Activated CD8-positive, alpha-beta memory T cell treated with anti-CD3 and anti-CD28 coated beads for 48 hours (primary cell): ENCODE measurements around the gene PATJ.

Source experiments
- DNase-seq, 3 experiments: peaks; one replicate each; pipeline ENCODE4 v3.0.0-alpha.2; 2020; ENCODE audit warnings: low read depth in 2 of 3, low spot score in 2 of 3

PATJ gene

DNA sequence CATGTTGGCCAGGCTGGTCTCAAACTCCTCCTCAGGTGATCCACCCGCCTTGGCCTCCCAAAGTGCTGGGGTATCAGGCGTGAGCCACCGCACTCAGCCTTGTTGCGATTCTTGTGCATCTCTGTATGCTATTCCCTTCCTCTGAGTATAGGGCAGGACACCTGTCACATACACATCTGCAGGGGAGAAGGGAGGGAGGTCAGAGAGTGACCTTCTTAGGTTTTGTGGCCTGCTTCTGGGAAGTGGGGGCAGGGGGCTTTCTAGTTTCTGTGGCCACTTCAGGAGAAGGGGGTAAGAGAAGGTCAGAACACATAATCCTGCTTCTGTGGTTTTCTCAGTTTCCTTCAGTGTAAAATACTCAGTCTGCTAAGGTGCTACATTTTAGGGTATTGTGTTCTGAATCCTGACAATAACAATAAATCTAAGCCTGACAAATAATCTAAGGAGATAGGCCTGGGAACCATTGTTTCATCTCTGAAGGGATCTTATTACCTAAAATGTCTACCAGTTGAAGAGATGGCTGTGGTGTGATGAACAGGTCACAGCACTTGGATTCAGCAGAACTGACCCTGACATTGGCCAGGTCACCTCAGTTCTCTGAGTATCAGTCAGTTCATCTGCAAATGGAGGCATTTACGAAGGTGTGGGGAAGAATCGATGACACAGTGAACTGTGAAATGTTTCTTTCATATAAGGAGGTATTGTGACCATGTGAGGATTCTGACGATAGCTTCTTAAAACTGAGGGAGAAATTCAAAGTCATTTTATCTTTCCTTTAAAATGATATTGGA is 239.8 kb downstream of the PATJ start:
- no peak for DNase-seq

DNA sequence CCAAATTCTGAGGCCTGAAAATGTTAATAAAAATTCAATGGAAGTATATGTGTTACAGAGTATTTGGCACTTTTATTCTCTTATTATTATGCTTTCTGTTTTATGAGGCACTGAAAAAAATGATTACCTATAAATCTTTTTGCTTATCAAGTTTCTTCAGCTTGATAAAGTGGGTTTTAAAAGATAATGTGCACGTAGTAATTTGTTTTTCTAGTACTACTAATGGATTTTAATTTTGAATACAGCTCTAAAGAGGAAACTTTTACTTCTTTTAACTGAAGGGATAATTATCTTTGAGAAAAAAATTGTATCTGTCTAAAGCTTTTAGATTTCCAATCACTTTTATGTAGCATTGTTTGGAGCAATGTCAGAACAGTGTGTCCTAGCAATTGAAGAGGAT is 241.0 kb downstream of the PATJ start:
- no peak for DNase-seq

DNA sequence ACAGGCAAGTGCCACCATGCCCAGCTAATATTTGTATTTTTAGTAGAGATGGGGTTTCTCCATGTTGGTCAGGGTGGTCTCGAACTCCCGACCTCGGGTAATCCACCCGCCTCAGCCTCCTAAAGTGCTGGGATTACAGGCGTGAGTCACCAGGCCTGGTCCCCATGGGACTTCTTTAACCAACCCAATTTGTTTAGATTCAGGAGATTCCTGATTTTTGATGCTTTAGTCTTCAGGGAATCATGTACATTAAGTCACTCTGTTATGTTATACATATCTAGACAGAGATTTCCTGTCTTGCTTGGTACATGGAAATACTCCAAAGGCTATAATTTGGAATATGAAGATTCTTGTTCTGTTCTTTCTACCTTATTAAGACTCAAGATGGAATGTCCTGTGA is 250.0 kb downstream of the PATJ start:
- no peak for DNase-seq

DNA sequence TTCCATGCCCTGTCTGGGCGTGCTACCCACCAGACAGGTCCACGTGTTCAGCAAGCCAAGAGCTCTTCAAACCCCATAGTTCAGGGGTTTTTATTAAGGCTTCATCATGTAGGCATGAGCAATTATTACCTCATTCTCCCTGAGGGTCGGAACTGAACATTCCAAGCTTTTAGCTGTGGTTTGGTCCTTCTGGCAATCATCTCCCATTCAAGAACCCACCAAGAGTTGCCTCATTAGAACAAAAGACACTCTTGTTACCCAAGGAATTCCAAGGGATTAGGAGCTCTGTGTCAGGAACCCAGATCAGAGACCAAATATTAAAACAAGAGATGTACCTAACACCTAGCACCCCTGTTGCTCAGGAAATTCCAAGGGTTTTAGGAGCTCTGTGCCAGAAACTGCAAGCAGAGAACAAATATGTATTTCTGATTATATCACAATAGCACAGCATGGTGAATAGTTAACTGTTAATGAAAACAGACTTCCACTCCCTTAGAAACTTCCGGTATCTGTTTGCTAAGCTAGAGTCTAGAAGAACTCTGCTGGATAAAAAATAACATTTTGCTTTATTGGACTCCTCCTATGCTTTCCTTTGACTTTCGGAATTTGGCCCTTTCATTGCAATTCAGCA is 251.2 kb downstream of the PATJ start:
- DNase-seq, result no peak

DNA sequence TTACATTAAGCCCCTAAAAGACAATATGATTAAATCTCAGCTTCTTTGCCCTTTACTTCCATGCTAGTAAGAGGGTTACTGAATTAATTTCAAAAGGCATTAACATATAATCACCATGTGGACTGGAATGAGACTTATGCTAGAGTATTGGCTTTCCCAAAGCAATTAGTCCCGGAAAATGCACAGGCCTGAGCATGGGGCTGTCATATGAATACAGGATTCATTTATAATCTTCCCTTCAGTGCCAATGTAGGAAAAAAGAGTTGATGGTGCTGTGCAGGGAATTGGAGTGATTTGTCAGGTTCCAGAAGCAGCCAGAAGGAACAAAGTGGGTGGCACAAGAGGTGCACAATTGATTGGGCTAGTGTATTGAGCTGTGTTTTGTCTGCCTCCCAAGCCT is 253.4 kb downstream of the PATJ start:
- DNase-seq, result no peak

DNA sequence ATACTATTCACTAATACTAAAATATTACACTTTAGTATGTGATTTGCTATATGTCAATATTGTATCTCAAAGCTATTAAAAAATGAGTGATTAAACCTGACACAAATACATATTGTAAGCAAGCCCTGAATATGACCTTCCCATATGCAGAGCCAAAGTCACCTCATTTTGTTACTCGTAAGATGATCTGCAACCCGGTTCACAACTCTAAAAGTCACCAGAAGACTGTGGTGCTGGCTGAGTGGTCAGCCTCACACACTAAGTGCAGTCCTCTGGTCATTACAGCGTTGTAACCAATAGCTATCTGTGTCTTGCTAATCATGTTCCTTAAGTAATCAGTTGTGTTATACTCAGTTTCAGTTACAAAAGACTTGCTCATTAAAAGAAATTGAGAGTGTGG is 254.8 kb downstream of the PATJ start:
- no peak for DNase-seq

DNA sequence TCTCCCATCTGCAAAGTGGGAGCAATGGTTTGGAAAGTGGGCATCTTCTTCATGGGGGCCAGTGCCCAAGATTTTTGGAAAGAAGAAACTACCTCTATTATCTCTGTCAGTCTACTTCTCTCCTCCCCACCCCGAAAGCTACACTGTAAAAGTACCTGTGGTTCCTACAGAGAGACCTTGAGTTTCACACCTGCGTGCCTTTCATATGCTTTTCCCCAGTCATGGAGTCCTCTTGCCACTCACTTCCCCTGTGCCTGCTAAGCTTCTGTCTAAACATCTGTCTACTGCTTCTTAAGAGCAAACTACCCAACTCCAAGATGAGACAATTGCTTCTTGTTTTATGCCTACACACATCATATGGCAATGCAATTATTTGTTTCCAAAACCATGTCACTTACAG is 261.5 kb downstream of the PATJ start:
- DNase-seq, result no peak

DNA sequence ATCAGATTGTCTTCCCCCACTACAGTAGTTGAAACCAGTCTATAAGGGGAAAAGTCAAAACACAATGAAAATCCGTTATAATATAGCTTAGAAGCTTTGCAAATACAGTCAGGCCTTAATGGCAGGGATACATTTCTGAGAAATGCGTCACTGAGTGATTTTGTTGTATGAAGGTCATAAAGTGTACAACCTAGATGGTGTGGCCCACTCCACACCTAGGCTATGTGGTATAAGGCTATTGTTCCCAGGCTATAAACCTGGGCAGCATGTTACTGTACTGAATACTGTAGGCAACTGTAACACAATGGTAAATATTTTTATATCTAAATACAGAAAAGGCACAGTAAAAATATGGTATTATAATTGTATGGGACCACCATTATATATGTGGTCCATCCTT is 264.4 kb downstream of the PATJ start:
- DNase-seq, result no peak

DNA sequence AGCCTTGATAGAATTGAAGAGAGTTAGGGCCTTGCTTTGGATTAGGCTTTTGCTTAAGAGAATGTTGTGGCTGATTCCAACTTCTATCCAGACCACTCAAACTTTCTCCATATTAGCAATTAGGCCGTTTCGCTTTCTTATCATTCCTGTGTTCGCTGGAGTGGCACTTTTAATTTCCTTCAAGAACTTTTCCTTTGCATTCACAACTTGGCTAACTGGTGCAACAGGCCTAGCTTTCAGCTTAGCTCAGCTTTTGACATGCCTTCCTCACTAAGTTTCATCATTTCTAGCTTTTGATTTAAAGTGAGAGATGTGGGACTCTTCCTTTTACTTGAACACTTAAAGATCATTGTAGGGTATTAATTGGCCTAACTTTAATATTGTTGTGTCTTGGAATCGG is 268.7 kb downstream of the PATJ start:
- no peak for DNase-seq

DNA sequence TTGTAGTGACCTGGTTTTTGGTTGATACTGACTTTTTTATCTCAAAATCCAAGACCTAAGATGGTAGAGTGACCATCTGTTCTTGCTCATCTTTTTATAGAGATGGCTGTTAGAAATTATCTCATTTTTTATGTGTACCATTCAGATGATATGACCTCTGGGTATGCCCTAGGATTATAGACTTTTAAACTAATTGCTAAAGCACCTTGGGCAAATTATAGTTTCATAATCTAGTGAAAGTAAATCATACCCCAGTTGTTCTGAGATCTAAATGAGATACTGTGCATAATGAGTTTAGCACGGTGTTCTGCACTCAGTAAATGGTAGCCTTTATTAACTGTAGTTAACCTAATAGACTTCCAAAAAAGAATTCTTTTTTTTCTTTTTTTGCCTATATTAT is 269.8 kb downstream of the PATJ start:
- no peak for DNase-seq

DNA sequence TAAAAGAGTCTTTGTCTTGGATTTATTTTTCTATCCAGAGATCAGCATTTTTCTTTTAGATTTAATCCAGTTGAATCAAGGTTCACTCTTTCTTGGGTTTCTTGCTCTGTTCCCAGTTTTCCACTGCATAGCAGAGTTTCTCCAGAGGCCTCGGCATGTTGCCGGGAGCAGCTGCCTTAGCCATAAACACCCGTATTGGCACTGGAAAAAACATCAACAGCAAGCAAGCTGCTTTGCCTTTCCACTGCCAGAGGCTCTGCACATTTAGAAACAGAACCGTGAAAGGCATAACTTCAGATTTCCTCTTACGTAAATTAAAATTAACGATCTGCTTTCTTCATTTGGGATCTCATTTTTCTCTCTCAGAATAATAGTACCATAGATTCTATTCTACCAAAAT is 270.6 kb downstream of the PATJ start:
- no peak for DNase-seq

DNA sequence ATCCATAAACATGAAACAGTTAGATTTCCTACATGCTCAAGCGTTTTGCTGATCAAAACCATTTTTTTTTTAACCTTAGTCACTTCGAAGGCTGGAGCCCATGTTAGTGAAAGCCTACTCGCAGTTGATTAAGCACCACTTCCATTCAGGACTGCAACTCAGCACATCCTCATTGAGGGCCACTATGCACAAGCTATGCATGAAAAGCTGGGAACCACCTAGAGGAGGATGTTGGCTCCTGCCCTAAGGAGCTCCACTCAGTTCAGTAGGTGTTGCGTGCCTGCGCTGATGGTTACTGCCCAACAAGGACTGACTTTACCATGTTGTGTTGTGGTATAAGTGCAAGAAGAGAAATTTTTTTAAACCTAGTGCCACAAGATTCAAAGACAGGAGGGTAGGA is 271.0 kb downstream of the PATJ start:
- no peak for DNase-seq

DNA sequence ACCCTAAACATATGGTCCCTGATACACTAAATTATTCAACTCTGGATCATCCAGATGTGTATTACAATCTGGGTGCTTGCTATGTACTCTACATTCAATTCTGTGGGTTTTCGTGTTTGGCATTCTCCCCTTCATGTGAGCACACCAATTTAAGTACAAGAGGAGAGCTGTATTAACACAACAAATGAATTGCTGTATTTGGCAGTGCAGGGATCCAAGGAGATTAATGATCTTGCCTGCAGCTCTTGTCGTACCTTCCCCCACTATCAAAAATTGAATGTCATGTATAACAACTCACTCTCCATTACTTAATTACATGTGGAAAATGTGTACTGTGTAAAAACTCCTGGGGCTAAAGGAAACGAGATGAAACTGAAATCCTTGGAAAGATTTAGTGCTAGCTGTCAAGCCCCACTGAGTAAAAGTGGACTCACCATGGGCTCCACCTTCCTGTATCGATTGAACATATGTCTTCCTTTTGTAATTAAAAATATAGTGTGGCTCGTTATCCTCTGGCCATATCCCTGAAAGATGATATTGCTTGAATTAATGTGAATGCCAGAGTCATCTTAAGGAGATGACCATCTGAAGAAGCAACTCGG is 280.2 kb downstream of the PATJ start:
- DNase-seq, result no peak

DNA sequence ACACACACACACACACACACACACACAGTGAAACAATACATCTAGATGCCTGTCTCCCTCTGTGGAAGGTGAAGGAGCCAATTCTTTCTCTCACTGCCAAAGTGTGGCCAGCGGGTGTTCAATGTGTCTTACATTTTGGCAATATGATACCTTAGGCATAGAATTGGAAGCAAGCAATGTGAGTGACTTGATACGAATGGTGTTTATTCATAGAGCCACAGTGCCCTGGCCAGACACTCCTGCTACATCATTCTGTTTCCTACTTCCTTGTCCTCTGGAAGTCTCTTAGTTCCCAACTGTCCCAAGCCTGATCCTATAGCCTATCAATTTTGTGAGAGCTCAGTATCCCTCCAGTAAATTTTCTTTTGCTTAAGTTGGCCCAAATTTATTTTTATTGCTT is 282.4 kb downstream of the PATJ start:
- no peak for DNase-seq

DNA sequence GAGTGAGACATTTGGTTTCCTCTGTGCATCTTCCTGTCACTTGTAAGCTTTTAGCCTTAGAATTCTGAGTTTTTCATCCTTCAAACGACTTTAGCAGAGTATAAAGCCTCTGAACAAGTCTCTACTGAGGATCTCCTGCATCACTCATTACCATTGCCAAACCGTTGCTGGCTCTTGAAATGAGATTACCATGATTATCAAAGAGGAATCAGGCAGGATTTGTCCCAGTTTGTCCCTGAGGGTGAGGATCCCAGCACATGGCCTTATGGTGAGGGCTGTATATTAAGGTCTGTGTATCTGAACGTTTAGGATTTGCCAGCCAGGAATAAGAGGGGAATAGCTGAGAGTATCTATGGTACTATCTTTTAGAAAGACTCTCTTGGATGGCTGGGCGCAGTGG is 282.9 kb downstream of the PATJ start:
- DNase-seq, result no peak

DNA sequence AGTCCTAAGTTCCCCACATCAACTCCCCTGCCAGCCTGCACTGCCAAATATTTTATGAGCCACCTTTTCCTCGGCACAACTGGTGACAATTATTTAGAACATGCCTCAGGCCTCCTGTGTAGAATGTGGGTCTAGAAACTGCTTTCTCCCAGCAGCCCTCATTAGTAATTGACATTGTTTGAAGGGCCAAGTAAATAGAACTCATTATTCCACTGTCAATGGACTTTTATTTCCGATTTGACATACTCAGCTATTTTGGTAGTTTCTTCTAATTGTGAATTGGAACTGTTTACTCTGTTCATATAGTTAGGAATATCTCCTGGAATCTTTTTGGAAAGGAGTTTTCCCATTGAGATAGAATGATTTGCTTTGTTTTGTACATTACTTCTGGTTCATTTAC is 283.6 kb downstream of the PATJ start:
- DNase-seq, result no peak

DNA sequence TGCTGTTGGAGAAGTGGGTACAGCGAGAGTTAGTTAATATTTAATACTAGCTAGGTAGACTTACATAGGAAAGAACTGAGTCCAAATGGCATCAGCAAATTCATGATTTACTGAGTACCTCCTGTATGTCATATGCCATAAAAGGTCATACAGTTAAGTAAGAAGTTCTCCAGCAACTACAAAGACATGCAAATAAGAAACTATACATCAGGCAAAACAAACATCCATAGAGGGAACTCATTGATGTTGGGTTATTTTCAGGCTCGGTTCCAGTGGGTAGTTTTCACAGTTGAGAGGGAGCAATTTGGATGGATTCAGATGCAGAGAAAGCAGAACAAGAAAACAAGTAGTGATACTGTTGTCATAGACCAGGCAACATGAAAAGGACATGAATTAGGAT is 287.4 kb downstream of the PATJ start:
- DNase-seq, result no peak

DNA sequence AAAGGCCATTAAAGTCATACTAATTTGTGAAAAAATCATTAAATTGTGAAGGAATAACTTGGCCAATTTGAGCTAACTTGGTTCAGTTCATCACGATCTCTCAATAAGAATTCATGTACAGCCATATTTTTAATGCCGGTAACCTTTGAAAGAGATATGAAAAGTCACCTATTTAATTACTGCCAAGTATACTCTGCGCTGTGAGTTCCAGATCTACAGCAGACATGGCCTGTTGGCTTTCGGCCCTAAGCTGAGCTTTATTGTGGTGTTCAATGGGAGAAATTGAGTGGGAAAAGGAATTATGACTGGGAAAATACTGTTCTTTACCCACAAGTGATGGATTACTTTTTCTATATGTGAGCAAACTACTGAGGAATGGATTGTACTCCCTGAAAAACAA is 292.5 kb downstream of the PATJ start:
- no peak for DNase-seq

DNA sequence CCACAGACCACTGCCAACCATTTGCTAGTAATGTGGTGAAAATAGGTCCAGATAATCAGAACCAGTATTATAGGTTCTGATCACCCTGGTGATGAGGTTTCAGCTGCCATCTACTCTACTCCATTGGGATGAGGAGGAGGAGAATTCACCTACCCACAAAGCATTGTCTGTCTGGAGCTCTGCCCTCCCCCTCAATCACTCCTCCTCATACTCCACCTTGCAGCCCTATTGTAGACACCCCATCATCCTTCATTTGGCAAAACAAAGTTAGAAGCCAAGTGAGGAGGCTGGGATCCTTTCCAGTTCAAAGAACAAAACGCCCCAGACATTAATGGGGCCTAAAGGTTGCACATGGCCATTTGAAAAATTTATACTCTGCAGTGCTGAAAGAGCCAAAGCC is 295.0 kb downstream of the PATJ start:
- DNase-seq, result no peak

DNA sequence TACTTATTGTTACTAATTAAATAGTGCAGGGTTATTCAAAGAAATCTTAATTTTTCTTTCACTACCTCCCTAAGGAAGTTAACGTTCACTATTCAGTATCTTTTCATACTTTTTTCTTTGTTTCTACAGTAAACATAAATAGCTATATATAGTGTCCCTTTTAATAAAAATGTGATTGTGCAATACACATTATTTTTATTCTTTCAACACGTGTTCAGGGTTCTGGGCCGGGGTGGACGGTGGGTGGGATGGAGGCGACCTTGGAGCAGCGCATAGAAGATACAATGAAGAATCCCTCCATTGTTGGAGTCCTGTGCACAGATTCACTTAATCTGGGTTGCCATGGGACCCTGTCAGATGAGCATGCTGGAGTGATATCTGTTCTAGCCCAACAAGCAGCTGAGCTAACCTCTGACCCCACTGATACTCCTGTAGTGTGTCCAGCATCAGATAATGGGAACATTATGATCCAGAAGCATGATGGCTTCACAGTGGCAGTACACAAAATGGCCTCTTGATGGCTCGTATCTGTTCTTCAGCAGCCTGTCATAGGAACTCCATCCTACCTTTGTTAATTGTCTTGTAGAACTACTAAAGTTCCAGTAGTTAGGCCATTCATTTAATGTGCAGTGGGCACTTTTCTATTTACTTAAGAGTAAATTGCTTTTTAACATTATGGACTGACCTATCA is 296.5 kb downstream of the PATJ start:
- DNase-seq, result no peak

DNA sequence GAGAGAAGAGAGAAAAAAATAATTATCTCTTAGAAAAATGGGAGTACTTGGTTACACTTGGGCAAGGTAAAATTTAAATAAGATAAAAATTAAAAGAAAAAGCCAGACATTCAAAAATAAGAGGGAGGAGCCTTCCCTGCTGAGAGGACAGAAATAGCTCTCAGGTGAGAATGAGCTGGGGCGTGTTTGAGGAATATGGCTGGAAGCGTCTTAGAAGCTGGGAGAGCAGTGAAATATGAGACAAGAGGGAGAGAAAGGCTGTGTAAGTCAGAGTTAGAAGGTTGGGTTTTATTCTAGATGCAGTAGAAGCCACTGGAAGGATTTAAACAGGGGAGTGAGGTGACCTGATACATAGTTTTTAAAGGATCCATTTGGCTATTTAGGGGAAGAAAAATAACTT is 298.2 kb downstream of the PATJ start:
- DNase-seq, result no peak

DNA sequence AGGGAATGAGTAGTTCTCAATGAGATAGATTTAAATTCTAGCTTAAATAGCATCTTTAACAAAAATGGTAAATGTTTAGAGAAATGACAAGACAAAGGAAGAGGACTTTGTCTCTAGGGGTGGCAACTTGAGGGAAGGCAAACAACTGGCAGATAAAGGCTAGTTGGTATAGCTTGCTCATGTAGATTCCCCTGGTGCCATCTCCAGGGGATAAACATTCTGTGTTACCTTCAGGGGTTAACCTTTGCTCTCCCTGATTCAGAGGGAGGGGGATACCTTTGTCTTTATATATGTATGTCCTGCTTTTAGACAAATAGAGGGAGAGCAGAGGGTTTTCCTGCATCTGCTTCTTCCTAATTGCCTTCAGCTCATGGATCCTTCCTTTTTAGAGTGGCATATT is 298.7 kb downstream of the PATJ start:
- no peak for DNase-seq
